Inferior parietal cortex (tissue), 1 donor: ENCODE results near the gene RAD51B.

ENCODE experiments used
- DNase-seq: peaks from one replicate; pipeline ENCODE4 v3.0.0-alpha.2; 2016; ENCODE audit errors: extremely low spot score

Gene RAD51B

GRCh38 chr14:68359022-68359836 lies 539.6 kb downstream of the RAD51B start:
- no peak for DNase-seq

- DNase-seq, result no peak
Measured at GRCh38 chr14:68359837-68360552, 540.4 kb downstream of the RAD51B start.

- no peak for DNase-seq
Measured at GRCh38 chr14:68361231-68361630, 541.7 kb downstream of the RAD51B start.

GRCh38 chr14:68362846-68363245 lies 543.3 kb downstream of the RAD51B start:
- no peak for DNase-seq

- DNase-seq, result no peak
Measured at GRCh38 chr14:68363466-68363842, 543.9 kb downstream of the RAD51B start.

GRCh38 chr14:68363843-68364767 lies 544.5 kb downstream of the RAD51B start:
- DNase-seq, result no peak

GRCh38 chr14:68364792-68365192 lies 545.2 kb downstream of the RAD51B start:
- no peak for DNase-seq

- DNase-seq, result no peak
Measured at GRCh38 chr14:68365228-68365627, 545.6 kb downstream of the RAD51B start.

GRCh38 chr14:68366656-68367055 lies 547.1 kb downstream of the RAD51B start:
- no peak for DNase-seq

- DNase-seq, result no peak
Measured at GRCh38 chr14:68367536-68367935, 548.0 kb downstream of the RAD51B start.

- no peak for DNase-seq
Measured at GRCh38 chr14:68368850-68369249, 549.3 kb downstream of the RAD51B start.

- no peak for DNase-seq
Measured at GRCh38 chr14:68369281-68370056, 549.9 kb downstream of the RAD51B start.

GRCh38 chr14:68370057-68370360 lies 550.4 kb downstream of the RAD51B start:
- DNase-seq, result no peak

- DNase-seq, result no peak
Measured at GRCh38 chr14:68372368-68372767, 552.8 kb downstream of the RAD51B start.

- no peak for DNase-seq
Measured at GRCh38 chr14:68373124-68373646, 553.6 kb downstream of the RAD51B start.

- no peak for DNase-seq
Measured at GRCh38 chr14:68373847-68374444, 554.4 kb downstream of the RAD51B start.

GRCh38 chr14:68374682-68375081 lies 555.1 kb downstream of the RAD51B start:
- DNase-seq, result no peak

GRCh38 chr14:68375376-68375775 lies 555.8 kb downstream of the RAD51B start:
- no peak for DNase-seq

- no peak for DNase-seq
Measured at GRCh38 chr14:68376067-68376779, 556.6 kb downstream of the RAD51B start.

- no peak for DNase-seq
Measured at GRCh38 chr14:68377006-68377405, 557.4 kb downstream of the RAD51B start.
